ENCODE data around the gene PRM3.

The PRM3 gene

DNA sequence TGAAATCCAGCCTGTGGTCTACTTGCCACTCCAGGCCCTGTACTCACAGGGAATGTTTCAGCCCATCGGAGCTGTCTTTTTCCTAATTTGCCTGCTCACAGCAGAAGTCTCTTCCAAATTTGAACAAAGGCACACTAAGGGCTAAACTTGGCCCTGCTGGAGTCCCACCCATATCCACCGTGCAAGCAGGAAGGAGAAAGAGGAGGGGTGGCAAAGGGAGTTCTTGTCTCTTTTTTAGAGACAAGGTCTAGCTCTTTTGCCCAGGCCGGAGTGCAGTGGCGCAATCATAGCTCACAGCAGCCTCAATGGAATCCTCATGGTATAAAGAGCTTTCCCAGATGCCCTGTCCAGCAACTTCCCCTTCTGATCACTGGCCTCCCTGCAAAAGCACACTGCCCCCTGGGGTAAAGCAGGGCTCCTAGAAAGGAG is 10.4 kb upstream of the PRM3 start:
- in situ Hi-C loops (cut with HindIII; ENCODE audit: low sequenced_read_pairs) = no loop called here

- in situ Hi-C loops (cut with HindIII; ENCODE audit: low sequenced_read_pairs) = no loop called here
Observed at GRCh38 chr16:11280616-11281522, 7.4 kb upstream of the PRM3 start, which contains the start of gene PRM1. TSS of gene PRM1 (minus strand) at chr16:11281330. CDS start at chr16:11281238, 92 bp downstream.

DNA sequence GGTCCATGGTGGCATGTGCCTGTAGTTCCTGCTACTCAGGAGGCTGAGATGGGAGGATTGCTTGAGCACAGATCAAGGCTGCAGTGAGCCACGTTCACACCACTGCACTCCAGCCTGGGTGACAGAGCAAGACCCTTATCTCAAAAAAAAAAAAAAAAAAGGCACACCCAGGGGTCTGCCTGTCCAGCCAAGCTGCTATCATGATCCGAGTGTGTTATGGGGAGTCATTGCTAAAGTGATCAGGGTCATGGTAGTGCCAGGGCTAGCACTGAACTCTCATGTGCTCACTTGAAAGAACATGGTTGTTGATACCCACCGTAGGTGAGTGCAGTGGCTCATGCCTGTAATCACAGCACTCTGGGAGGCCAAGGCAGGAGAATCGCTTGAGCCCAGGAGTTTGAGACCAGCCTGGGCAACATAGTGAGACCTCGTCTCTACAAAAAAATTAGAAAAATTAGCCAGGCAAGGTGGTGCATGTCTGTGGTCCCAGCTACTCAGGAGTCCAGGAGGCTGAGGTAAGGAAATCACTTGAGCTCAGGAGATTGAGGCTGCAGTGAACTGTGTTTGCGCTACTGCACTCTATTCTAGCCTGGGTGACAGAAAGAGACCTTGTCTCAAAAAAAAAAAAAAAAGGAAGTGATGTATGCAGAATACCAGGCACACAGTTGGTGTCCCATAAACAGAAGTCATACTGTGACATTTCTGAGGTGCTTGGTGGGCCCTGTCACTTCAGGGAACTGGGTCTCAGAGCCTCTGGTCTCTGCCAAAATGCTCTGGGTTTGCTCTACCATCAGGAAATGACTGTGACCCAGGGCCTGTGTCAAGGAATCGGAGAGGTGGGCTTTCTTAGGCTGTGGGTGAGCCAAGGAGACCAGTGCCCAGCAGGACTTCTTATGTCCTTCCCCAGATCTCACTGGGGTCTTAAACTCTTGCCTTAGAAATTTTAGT is 5.5 kb upstream of the PRM3 start:
- in situ Hi-C loops (cut with HindIII; ENCODE audit: low sequenced_read_pairs) = no loop called here

DNA sequence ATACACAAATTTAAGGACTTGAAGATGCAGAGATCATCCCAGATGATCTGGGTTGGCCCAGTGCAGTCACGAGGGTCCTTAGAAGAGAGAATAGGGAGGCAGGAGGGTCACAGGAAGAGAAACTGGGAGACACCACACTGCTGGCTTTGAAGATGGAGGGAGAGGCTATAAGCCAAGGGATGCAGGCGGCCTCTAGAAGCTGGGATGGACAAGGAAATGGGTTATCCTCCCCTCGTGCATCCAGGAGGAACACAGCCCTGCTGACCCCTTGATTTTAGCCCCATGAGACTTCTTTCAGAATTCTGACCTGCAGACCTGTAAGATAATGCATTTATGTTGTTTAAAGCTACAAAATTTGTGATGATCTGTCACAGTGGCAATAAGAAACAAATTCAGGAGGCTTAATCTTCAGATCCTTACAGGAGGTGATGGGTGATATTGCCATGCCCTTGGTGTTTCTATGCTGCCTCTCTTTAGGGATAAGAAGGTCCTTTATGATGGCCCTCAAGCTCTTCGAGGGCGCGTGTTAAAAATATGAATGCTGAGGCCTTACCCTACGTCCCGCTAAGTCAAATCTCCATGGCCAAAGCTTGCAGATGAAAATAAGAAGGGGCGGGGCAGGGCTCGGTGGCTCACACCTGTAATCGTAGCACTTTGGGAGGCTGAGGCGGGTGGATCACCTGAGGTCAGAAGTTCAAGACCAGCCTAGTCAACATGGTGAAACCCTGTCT is 4.3 kb upstream of the PRM3 start:
- in situ Hi-C loops (cut with HindIII; ENCODE audit: low sequenced_read_pairs) = no loop called here

DNA sequence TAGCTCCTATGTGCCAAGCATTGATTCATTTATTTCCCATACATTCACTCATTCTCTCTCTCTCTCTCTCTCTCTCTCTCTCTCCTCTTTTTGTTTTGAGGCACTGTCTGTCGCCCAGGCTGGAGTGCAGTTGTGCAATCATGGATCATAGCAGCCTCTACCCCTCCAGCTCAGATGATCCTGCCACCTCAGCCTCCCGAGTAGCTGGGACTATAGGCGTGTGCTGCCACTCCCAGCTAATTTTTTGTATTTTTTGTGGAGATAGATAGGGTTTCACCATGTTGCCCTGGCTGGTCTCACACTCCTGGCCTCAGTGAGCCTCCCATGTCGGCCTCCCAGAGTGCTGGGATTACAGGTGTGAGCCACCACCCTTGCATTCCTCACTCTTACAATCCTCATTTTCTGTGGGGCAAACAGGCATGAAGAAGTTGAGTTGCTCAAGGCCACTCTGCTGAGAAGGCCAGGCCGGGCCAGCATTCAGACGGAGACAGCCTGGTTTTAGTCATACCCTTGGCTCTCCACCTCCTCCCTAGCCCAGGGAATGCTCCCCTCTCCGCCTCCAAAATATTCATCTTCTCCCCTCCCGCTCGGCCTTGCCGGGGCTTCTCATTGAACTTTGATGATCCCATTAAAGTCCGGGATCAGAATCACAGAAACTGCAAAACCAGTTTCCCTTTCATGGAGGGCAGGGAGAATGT is 3.6 kb upstream of the PRM3 start:
- in situ Hi-C loops (cut with HindIII; ENCODE audit: low sequenced_read_pairs) = no loop called here

DNA sequence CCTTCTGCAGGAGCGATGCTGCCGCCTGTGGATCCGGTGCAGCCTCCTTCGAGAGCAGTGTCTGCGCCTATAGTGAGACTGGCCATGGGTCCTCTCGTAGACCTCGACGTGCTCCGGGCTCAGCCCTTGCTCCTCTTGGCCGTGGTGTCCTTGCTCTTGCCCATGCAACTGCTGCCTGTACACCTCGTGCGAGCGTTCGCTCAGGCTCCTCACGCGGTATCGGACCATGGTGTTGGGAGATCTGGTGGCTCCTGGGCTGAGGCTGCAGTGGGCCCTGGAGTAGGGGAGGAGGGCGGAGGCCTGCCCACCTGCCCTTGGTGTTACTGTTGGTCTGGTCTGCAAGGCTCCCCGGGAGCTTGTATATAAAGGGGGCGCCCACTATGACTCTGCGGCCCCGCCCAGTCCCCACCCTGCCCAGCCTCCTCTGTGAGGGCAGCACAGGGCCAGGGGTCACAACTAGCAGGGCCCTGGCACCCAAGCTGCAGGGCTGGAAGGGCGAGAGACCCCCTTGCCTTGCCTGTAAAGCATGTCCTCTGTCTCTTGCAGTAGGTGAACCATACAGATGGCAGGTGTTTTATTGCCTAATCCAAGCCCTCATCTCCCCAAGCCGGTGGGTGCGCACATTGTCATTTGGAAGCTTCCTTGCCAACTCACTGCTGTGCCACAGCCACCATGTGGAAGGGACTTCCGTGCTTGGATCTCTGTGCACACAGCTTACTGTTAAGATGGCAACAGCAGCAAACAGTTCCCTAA is 2.9 kb upstream of the PRM3 start, which contains the start of gene PRM2:
Gene PRM2, minus strand, starts transcription at position 338 of the 753 bp plus-strand sequence. Its CDS starts 110 bp downstream, at position 228.
- in situ Hi-C loops (cut with HindIII; ENCODE audit: low sequenced_read_pairs) = no loop called here

DNA sequence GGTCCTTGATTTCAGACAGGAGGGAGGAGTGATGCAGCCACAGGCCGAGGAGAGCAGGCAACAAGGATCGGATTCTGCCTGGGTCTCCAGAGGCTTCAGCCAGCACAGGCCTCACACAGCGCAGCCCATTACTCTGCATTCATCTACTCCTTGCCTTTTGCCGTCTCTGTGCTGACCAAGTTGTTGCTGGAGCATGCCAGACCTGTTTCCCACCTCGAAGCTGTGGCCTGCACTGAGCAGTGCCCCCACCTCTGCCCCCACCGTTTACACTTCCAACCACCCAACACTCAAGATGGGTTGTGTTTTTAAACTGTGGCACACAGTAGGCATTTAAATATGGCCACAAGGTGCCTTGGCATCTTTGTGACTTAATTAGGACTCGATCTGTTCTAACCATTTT is 1.5 kb upstream of the PRM3 start:
- in situ Hi-C loops (cut with HindIII; ENCODE audit: low sequenced_read_pairs) = no loop called here

- in situ Hi-C loops (cut with HindIII; ENCODE audit: low sequenced_read_pairs) = no loop called here
Observed at GRCh38 chr16:11273721-11274324, 394 bp upstream of the PRM3 start.

DNA sequence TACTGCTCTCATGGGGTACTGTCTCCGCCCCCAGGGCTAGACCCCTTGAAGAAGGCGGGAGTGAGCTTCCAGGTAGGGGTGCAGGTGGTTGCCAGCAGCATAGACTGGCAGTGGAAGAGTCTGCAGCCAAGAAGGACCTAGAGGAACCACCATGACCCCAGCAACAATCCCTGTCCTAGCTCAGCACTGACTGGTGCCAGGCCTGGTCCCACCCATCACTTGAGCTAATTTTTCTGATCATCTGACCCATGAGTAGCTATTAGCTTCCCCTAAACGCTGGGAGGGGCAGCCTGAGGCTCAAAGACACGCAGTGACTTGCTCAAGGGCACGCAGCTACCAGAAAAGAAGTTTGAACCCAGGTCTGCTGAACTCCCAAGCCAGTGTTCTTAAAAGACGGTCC is 945 bp downstream of the PRM3 start:
- in situ Hi-C loops (cut with HindIII; ENCODE audit: low sequenced_read_pairs) = no loop called here

- in situ Hi-C loops (cut with HindIII; ENCODE audit: low sequenced_read_pairs) = no loop called here
Observed at GRCh38 chr16:11271610-11272009, 1.8 kb downstream of the PRM3 start.

- in situ Hi-C loops (cut with HindIII; ENCODE audit: low sequenced_read_pairs) = no loop called here
Observed at GRCh38 chr16:11270602-11271162, 2.7 kb downstream of the PRM3 start.

GRCh38 chr16:11268921-11269375 is 4.5 kb downstream of the PRM3 start, which contains the start of gene TNP2:
TSS of gene TNP2 (minus strand) at chr16:11269325. CDS start at chr16:11269262, 63 bp downstream.
- in situ Hi-C loops (cut with HindIII; ENCODE audit: low sequenced_read_pairs) = no loop called here

GRCh38 chr16:11265124-11265523 is 8.3 kb downstream of the PRM3 start:
- in situ Hi-C loops (cut with HindIII; ENCODE audit: low sequenced_read_pairs) = no loop called here

- in situ Hi-C loops (cut with HindIII; ENCODE audit: low sequenced_read_pairs) = no loop called here
Observed at GRCh38 chr16:11264155-11264832, 9.1 kb downstream of the PRM3 start.

GRCh38 chr16:11263737-11264136 is 9.7 kb downstream of the PRM3 start:
- in situ Hi-C loops (cut with HindIII; ENCODE audit: low sequenced_read_pairs) = no loop called here

- in situ Hi-C loops (cut with HindIII; ENCODE audit: low sequenced_read_pairs) = no loop called here
Observed at GRCh38 chr16:11262915-11263314, 10.5 kb downstream of the PRM3 start.

DNA sequence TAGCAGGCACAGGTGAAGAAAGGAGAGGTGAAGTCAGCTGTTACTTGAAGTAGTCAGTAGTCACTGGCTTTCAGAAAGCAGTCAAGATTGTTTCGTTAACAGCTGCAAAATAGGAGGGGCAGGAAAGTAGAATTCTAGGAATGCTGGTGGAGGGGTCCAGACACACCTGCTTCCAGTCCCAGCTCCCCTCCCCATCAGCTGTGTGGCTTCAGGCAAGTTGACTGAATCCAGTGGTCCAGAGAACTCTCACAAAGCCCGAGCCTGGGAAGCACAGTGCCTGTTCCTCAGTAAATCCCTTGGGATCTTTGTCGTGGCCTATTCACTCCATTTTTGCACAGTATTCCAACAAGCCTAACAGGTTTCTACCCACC is 12.8 kb downstream of the PRM3 start:
- in situ Hi-C loops (cut with HindIII; ENCODE audit: low sequenced_read_pairs) = no loop called here

Measured in DLD1 (cell line).